Muscle of arm (tissue), 12 donors: ENCODE results near the gene CRYGN. TPM values are rescaled to one million over a fixed set of nuclear protein-coding genes. Genes with fewer than 3 reads are reported as not detected.
A peak's percentile ranks its signal among the peaks of the same experiment; 100 is the strongest.

Experiments used
- DNase-seq: peaks from one replicate; pipeline ENCODE4 v3.0.0-alpha.2; 2013
- polyA plus RNA-seq, 12 donors: library from polyadenylated mRNA; unstranded; fragments of 120-200 nt; gene quantifications; one replicate each; pipeline ENCODE4 v1.2.1, GENCODE V29; 2013; ENCODE audit not compliant: insufficient read length in 12 of 12

Gene CRYGN
- polyA plus RNA-seq, 12 donors: 0.12 to 0.82 (median 0.21) TPM; not detected in 5

GRCh38 chr7:151427705-151428377 is 12.1 kb downstream of the CRYGN start:
- DNase-seq: no peak

GRCh38 chr7:151426904-151427704 is 12.8 kb downstream of the CRYGN start:
- DNase-seq: no peak

GRCh38 chr7:151426441-151426903 is 13.5 kb downstream of the CRYGN start:
- peak; percentile 60 for DNase-seq

GRCh38 chr7:151425670-151426440 is 14.1 kb downstream of the CRYGN start:
- no peak for DNase-seq

GRCh38 chr7:151424799-151425198 is 15.1 kb downstream of the CRYGN start:
- no peak for DNase-seq

- DNase-seq: no peak
Observed at GRCh38 chr7:151423936-151424335, 16.0 kb downstream of the CRYGN start.

- no peak for DNase-seq
Observed at GRCh38 chr7:151423226-151423625, 16.7 kb downstream of the CRYGN start.

GRCh38 chr7:151422212-151422611 is 17.7 kb downstream of the CRYGN start:
- DNase-seq: no peak

GRCh38 chr7:151420144-151420543 is 19.8 kb downstream of the CRYGN start:
- DNase-seq: no peak

- no peak for DNase-seq
Observed at GRCh38 chr7:151416941-151417315, 23.0 kb downstream of the CRYGN start.

GRCh38 chr7:151416112-151416940 is 23.6 kb downstream of the CRYGN start:
- no peak for DNase-seq

GRCh38 chr7:151415375-151416105 is 24.4 kb downstream of the CRYGN start:
- no peak for DNase-seq

GRCh38 chr7:151413241-151413640 is 26.7 kb downstream of the CRYGN start:
- no peak for DNase-seq

GRCh38 chr7:151412318-151412717 is 27.6 kb downstream of the CRYGN start:
- no peak for DNase-seq

- DNase-seq: no peak
Observed at GRCh38 chr7:151411551-151411950, 28.4 kb downstream of the CRYGN start.

GRCh38 chr7:151410405-151411390 is 29.2 kb downstream of the CRYGN start:
- no peak for DNase-seq

GRCh38 chr7:151409667-151410404 is 30.1 kb downstream of the CRYGN start, which contains the start of gene WDR86:
Gene WDR86 (minus strand): TSS chr7:151410038. CDS start chr7:151409589, 449 bp downstream.
- no peak for DNase-seq

GRCh38 chr7:151408839-151409666 is 30.9 kb downstream of the CRYGN start:
- DNase-seq: no peak
